ENCODE results near the gene CAPNS1. TPM values are rescaled to one million over a fixed set of nuclear protein-coding genes. Genes with fewer than 3 reads are reported as not detected.
A peak's percentile ranks its signal among the peaks of the same experiment; 100 is the strongest.

The CAPNS1 gene
- total RNA-seq (ENCODE audit: insufficient read depth, low replicate concordance): 147 TPM

- DNase-seq (ENCODE audit: low spot score): peak; percentile 99
Measured at GRCh38 chr19:36139473-36140303, at the start of gene CAPNS1. TSS of gene CAPNS1 (plus strand) at chr19:36140066. CDS start at chr19:36141012, 946 bp downstream.

- no peak for DNase-seq (ENCODE audit: low spot score)
Measured at GRCh38 chr19:36090910-36091695, 48.8 kb upstream of the CAPNS1 start.

GRCh38 chr19:36092566-36092965 lies 47.3 kb upstream of the CAPNS1 start:
- DNase-seq (ENCODE audit: low spot score): no peak

GRCh38 chr19:36093146-36093662 lies 46.7 kb upstream of the CAPNS1 start:
- DNase-seq (ENCODE audit: low spot score): no peak

- no peak for DNase-seq (ENCODE audit: low spot score)
Measured at GRCh38 chr19:36093687-36094086, 46.2 kb upstream of the CAPNS1 start.

- DNase-seq (ENCODE audit: low spot score): no peak
Measured at GRCh38 chr19:36097036-36097435, 42.8 kb upstream of the CAPNS1 start.

GRCh38 chr19:36099166-36099785 lies 40.6 kb upstream of the CAPNS1 start:
- DNase-seq (ENCODE audit: low spot score): no peak

GRCh38 chr19:36100476-36100875 lies 39.4 kb upstream of the CAPNS1 start:
- DNase-seq (ENCODE audit: low spot score): no peak

GRCh38 chr19:36101550-36102327 lies 38.1 kb upstream of the CAPNS1 start:
- no peak for DNase-seq (ENCODE audit: low spot score)

- no peak for DNase-seq (ENCODE audit: low spot score)
Measured at GRCh38 chr19:36103040-36103626, 36.7 kb upstream of the CAPNS1 start.

GRCh38 chr19:36103842-36104552 lies 35.9 kb upstream of the CAPNS1 start:
- no peak for DNase-seq (ENCODE audit: low spot score)

- no peak for DNase-seq (ENCODE audit: low spot score)
Measured at GRCh38 chr19:36106441-36106840, 33.4 kb upstream of the CAPNS1 start.

- DNase-seq (ENCODE audit: low spot score): no peak
Measured at GRCh38 chr19:36106991-36107390, 32.9 kb upstream of the CAPNS1 start.

GRCh38 chr19:36108684-36109083 lies 31.2 kb upstream of the CAPNS1 start:
- no peak for DNase-seq (ENCODE audit: low spot score)

GRCh38 chr19:36110487-36111199 lies 29.2 kb upstream of the CAPNS1 start, which contains the start of gene OVOL3:
TSS of gene OVOL3 (plus strand) at chr19:36111143. CDS start at chr19:36111203, 60 bp downstream.
- no peak for DNase-seq (ENCODE audit: low spot score)

- DNase-seq (ENCODE audit: low spot score): no peak
Measured at GRCh38 chr19:36111200-36111539, 28.7 kb upstream of the CAPNS1 start.

- no peak for DNase-seq (ENCODE audit: low spot score)
Measured at GRCh38 chr19:36112678-36113077, 27.2 kb upstream of the CAPNS1 start.

- no peak for DNase-seq (ENCODE audit: low spot score)
Measured at GRCh38 chr19:36113425-36113824, 26.4 kb upstream of the CAPNS1 start.

- peak; percentile 46 for DNase-seq (ENCODE audit: low spot score)
Measured at GRCh38 chr19:36113894-36114720, 25.8 kb upstream of the CAPNS1 start.

Measured in umbilical cord (tissue), 2 donors.